ENCODE data around the gene ELP5.

The ELP5 gene

GRCh38 chr17:7252176-7253043, at the start of gene ELP5:
ELP5 (plus strand) TSS chr17:7252215; CDS start chr17:7252551, 336 bp downstream.
- peak; percentile 77 to 96 (median 93) for DNase-seq

GRCh38 chr17:7203391-7203790, 48.6 kb upstream of the ELP5 start:
- no peak for DNase-seq

- peak in 2 of 3 experiments; percentile 80 to 88 for DNase-seq
Measured at GRCh38 chr17:7204336-7204735, 47.7 kb upstream of the ELP5 start.

- peak; percentile 79 to 98 (median 93) for DNase-seq
Measured at GRCh38 chr17:7204828-7205461, 47.1 kb upstream of the ELP5 start.

- DNase-seq = no peak
Measured at GRCh38 chr17:7205561-7205960, 46.5 kb upstream of the ELP5 start.

GRCh38 chr17:7207120-7208001, 44.7 kb upstream of the ELP5 start:
- DNase-seq = no peak

DNA sequence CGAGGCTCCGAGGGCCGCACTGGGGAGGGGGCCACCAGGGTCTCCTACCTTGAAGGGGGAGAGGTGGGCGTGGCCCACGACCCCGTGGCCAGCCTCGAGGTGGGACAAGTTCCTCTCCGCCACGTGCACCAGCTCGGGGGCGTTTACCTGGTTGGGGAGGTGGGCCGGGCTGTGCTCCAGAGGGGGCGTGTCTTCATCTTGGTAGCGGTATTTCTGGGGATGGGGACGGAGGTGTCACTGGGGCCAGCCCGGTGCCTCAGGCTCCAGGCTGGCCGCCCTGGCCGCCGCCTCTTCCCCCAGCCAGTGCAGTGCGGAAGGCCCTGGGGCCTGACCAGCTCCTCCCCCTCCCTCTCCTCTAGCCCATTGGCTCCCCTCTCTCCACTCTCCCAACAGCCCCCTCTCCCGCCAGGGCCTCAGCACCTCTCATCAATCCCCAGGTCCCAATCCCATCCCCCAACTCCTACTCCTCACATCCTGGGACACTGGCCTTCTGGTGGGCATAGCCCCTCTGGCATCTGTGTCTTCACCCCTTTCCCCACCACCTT, 43.9 kb upstream of the ELP5 start:
- DNase-seq = no peak

DNA sequence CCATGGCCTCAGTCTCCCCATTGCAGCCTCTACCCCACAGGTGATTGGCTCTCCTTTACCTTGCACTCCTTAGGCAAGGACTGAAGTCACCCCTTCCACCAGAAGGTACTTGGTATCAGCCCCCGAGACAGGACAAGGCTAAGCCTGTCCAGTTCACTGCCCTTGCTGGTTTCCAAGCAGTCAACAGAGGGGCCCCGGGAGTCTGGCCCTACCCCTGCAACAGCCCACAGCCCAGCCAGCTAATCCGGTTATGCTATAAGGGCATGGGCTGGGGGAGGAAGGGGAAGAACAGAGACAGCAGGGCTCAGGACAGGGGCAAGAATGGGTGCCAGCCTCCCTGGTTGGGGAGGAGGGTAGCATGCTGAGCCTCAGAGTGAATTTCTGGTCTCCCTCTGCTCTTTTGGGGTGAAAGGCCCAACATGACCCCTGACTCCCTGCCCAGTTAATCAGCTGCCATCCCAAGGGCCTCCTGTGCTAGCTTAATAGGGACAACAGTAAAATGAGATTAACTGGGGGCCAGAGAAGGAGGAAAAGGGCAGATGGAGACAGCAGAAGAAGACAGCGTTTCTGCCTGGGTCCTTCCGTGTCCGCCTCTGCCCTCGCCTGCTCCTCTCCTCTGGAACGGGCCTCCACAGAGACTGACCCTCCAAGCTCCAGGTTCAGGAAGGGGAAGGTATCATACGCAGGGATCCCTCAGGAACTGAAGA, 43.1 kb upstream of the ELP5 start:
- DNase-seq = no peak

GRCh38 chr17:7211491-7212273, 40.3 kb upstream of the ELP5 start:
- no peak for DNase-seq

GRCh38 chr17:7213895-7214299, 38.1 kb upstream of the ELP5 start:
- DNase-seq = peak; percentile 84 to 98 (median 95)

GRCh38 chr17:7214300-7215135, 37.5 kb upstream of the ELP5 start:
- DNase-seq = peak; percentile 96 to 99 (median 97)

- no peak for DNase-seq
Measured at GRCh38 chr17:7215136-7215638, 36.8 kb upstream of the ELP5 start.

DNA sequence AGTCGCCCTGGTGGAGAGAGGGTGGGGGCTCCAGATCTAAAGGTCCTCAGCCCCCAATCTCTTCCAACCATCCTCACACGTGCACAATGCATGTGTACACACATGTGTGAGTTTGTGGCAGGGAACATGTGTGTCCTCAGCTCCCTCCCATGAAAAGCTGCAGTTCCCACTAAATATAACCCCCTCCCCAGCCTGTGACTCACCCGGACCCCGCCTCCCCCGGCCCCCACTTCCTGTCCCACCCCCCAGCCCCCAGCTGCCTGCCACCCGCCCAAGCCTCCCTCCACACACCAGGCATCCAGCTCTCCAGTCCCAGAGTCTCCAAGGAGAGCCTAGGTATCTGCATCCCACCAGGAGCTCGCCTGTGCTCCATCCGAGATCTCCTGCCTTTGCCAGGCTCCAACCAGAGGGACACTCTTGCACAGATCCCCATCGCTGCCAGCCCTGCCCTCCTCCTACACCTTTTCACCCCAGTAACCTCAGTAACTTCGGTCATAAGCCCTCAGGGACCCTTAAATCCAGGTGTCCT, 36.3 kb upstream of the ELP5 start:
- peak in 1 of 3 experiments; percentile 13 for DNase-seq

GRCh38 chr17:7216242-7217112, 35.5 kb upstream of the ELP5 start:
- no peak for DNase-seq

GRCh38 chr17:7217113-7217987, 34.7 kb upstream of the ELP5 start:
- peak; percentile 13 to 66 (median 49) for DNase-seq

DNA sequence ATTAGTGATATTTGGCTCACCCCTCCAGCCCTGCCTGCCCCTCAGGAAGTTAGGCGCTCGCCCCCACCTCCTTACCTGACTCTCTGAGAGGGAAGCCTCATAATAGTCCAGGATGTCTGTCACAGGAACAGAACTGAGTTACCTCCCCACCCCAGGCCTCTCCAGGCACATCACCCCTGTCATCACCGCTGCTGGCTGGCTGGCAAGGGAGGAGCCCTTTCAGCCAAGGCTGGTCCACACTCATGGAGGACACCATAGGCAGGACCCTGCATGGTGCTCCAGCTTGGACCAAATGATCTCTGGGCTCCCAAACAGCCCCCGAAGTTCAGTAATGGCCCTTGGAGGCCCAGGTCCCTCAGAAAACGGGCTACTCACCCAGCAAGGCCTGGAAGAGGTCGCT, 33.8 kb upstream of the ELP5 start:
- no peak for DNase-seq

- DNase-seq = no peak
Measured at GRCh38 chr17:7218758-7219157, 33.3 kb upstream of the ELP5 start.
